Cardiac septum (tissue), 1 donor: ENCODE data around the gene MERTK. TPM values are rescaled to one million over a fixed set of nuclear protein-coding genes. Genes with fewer than 3 reads are reported as not detected.
"Not testable (repeated sequence)": the region's sequence is repeated elsewhere in the genome, so short reads cannot be mapped to it uniquely, and the experiment has no call there.

Source experiments
- DNase-seq: peaks from one replicate; pipeline ENCODE4 v3.0.0-alpha.2; 2020; ENCODE audit warnings: low spot score
- intact Hi-C: fragments of 100-400 bp; cut with DNase I; formaldehyde crosslinking; loops from one replicate; pipeline ENCODE4 v1.14.0; 2022
- total RNA-seq: library from RNA; stranded (reverse); fragmentation: NEBNext Ultra II Directional; extraction: Animal tissue kit (Norgen Biotek cat#: 25700); gene quantifications from one replicate; pipeline ENCODE4 v1.2.1, GENCODE V29; 2021
- donor health status: DM: no; HTN: no; CAD: no.

The MERTK gene
- total RNA-seq, 1 donor from 2014 or later, result 5.8 TPM

DNA sequence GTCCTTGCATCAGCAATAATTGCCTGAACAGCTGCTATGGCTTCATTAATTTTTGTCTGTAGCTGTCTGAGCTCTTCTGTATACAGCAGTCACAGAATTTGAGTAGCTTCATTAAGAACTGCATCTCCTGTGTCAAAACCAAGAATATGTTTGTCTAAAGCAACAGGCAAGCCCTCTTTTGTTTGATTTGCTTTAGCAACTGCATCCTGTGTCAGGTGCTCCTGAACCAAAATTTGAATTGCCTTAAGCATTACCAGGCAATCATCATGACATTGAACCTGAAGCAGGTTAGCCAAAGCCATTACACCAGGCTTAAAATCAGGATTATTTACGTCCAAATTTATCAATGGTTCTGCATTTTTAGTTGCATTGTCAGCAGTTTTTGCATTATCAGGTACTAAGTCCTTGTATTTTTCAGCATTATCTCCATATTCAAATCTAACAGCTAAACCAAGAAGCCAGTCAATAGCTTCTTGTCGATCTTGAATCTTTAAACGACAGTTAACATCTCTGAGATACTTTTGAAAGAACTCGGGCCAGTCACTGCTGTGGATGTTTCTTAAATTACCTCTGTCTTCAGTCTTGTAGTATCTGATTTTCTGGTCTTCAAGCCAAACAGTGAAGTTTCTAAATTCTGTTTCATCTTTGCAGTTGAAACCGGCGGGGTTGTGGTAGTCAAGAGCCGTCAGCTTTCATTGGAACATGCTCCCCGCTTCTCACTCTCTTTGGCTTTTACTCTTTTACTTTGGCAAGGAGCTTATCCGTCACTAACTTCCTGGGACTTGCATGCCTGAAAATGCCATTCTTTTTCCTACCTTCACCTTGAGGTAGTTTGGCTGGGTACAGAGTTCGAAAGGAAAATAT lies 42.2 kb downstream of the MERTK start:
- no peak for DNase-seq
- intact Hi-C loops, result no loop called here

DNA sequence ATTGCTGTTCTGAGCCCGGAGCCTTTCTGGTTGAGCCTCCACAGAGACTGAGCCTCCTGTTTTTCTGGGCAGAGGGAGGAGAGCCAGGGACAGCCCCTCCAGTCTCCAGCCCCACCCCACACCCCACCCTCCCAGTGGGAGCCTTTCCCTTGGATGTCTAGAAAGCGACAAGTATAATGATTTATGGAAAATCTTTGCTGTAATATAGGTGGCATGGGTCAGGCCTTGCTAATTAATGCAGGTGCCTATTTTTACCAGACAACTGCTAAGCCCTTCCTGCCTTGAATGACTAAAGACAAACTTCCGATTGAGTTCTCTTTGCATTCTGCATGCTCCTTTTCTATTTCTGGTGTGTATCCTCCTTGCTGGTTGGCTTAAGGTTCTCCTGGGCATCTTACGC lies 43.1 kb downstream of the MERTK start:
- intact Hi-C loops, result no loop called here
- DNase-seq, result no peak

DNA sequence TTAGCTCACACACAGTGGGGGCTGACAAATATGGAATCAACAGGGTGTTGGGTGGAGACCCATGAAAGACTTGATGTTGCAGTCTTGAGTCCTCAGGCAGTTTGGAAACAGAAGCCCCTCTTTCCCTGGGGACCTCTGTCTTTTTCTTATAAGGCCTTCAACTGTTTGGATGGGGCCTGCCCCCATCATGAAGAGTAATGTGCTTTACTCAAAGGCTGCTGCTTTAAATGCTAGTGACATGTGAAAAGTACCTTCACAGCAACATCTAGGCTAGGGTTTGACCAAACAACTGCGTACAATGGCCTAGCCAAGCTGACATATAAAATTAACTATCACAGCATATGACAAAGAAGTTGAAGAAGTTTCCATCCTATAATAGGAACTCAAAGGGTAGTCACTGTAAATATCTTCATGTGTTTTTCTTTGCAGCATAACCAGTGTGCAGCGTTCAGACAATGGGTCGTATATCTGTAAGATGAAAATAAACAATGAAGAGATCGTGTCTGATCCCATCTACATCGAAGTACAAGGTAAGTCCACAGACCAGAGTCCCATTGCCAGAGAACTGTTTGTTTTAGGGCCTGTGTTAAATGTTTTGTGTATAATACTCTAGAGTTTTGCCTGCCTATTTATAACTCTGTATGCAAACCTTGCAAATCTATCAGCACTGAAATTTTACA lies 46.3 kb downstream of the MERTK start:
- intact Hi-C loops, result loop anchor here (5.0 kb wide), 1 partner anchor 47 kb away; the partner anchor contains the start of gene MERTK
- no peak for DNase-seq

DNA sequence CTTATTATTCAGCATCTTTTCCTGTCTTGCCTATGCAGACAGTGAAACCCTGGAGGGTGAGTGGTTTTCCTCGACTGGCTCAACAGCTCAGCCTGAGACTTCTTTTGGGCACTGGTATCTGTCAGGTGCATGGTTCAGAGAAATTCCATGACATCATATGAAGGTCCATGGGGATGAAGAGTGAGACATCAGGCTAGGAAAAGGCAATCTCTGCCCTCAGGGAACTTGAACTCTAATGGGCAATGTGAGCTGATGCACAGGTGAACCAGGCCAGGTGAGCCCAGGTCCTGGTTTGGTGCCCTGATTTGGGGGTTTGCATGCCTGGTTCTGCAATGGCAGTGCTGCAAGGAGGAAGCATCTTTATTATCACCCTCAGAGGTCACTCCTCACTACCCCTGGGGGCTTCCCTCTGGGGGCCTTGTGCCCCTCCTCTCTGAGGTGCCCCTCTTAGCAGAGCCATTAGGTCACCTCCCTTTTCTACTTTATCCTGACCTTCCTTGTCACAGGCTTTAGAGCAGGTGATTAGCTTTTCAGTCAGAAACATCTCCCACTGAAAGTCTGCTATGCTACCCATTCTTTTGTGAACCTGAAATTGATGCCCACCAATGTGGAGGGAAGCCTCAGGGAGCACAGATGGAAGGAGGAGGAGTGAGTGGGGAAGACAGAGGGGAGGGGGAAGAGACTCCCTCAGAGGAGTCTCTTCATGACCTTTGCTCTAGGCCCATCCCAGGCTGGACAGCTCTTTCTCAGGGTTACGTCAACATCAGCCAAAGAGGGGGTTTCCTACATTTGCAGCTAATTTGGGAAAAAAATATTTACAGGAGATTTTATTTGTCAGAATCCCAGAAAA lies 47.3 kb downstream of the MERTK start:
- no peak for DNase-seq
- intact Hi-C loops, result loop anchor here (5.0 kb wide), 1 partner anchor 48 kb away; the partner anchor contains the start of gene MERTK

DNA sequence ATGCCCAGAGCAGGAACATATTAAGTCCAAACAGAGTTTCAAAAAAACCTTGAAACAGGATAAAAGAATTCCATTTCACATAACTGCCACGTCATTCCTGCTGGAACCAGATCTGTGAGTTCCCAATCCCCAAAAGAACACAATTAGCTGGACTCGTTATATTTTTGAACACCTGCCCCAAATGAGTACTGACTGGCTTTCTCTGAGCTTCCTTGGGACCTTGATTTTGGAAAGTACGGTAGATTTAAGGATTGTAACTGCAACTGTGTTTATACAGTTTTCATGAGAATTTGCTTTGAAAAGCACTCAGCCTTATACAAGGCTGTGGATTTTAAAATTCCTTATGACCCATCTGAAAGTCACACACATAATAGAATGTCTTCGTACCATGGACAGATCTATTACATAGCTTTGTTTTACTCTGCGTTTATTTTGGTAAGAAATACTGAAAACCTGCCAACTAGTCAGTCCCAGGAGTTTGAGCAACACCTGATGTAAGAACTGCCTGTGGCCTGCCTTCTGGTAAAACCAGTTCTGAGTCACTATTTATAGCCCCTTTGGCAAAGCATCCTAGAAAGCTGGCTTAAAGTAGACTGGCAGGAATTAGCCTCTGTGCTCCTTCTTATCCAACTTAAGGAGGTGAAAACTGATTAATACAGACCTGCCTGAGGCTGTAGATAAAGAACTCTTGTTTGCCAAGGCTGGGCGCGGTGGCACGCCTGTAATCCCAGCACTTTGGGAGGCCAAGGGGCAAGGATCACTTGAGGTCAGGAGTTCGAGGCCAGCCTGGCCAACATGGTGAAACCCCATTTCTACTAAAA lies 48.1 kb downstream of the MERTK start:
- intact Hi-C loops, result loop anchor here (5.0 kb wide), 1 partner anchor 49 kb away; the partner anchor contains the start of gene MERTK
- no peak for DNase-seq

DNA sequence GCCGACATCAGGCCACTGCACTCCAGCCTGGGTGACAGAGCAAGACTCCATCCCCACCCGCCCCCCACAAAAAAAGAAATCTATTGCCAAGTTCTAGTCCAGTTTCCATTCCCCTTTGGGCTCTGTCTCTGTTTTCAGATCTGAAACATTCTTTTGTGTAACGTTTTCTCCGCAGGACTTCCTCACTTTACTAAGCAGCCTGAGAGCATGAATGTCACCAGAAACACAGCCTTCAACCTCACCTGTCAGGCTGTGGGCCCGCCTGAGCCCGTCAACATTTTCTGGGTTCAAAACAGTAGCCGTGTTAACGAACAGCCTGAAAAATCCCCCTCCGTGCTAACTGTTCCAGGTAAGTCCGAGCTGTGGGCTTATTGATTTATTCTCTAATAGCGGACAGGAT lies 48.8 kb downstream of the MERTK start:
- intact Hi-C loops, result loop anchor here (5.0 kb wide), 1 partner anchor 50 kb away; the partner anchor contains the start of gene MERTK
- no peak for DNase-seq

DNA sequence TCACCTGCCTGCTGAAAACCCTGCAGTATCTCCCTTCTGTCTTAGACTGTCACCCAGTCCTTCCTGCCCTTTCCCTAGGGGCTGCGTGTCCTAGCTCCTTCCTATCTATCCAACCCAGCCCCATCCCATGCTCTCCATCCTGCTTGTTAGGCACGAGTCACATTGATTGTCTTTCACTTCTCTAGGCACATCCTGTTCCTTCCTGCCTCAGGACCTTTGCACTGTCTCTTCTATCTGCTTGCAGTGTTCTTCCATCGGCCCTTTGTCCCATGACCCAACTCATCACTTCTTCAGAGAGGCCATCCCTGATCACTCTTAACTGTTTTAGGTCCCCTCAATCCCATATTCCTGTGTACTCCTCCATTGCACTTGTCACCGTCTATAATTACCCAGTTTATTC lies 50.4 kb downstream of the MERTK start:
- DNase-seq, result no peak
- intact Hi-C loops, result loop anchor here (5.0 kb wide), 1 partner anchor 52 kb away; the partner anchor contains the start of gene MERTK

DNA sequence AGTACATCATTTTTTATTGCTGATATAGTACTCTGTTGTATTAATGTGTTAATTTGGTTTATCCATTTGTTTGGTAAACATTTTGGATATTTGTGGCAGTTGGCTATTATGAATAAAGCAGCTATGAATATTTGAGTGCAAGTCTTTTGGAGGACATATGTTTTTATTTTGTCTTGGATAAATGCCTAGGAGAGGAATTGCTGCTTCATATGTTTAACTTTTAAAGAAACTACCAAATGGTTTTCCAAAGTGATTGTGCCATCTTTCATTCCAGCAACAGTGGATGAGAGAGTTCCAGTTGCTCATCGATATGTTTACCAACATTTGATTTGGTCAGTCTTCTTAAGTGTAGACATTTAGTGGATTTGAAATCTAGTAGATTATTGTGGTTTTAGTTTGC lies 51.8 kb downstream of the MERTK start:
- no peak for DNase-seq
- intact Hi-C loops, result no loop called here

DNA sequence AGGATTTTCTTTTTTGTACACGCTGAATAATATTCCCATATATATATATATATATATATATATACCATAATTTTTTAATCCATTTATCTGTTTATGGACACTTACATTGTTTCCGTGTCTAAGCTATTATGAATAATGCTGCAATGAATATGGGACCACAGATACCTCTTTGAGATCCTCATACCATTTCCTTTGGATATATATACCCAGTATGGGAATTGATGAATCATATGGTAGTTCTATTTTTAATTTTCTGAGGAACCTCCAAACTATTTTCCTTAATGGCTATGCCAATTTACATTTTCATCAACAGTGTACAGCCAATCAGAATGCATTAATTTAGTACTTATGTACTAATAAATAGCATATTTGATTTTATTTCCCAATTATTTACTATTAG lies 53.1 kb downstream of the MERTK start:
- DNase-seq, result no peak
- intact Hi-C loops, result no loop called here

DNA sequence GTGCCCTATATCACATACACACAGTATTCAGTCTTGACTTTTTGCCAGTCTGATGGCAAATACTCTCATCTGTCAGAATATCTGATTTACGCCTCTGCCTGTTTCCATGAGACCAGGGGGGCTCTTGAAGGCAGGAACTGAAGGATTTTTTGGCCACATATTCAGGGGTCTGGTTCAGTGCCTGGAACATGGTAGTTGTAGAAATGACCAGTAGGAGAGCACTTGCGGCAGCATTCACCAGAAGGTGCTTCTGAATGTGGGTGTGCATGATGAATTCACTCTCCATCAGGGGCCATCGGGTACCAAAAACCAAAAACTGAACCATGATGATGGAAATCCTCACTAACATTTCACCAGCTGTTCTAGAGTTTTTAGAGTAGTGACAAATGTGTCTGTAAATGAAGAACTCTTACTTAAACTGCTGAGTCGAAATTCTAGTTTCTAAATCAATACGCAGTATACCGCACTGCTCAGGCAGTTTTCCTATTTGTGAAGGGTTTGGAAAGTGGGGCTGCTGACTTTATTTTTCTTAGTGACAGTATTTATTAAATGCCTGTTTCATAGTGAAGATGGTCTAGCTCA lies 54.6 kb downstream of the MERTK start:
- DNase-seq, result no peak
- intact Hi-C loops, result no loop called here

DNA sequence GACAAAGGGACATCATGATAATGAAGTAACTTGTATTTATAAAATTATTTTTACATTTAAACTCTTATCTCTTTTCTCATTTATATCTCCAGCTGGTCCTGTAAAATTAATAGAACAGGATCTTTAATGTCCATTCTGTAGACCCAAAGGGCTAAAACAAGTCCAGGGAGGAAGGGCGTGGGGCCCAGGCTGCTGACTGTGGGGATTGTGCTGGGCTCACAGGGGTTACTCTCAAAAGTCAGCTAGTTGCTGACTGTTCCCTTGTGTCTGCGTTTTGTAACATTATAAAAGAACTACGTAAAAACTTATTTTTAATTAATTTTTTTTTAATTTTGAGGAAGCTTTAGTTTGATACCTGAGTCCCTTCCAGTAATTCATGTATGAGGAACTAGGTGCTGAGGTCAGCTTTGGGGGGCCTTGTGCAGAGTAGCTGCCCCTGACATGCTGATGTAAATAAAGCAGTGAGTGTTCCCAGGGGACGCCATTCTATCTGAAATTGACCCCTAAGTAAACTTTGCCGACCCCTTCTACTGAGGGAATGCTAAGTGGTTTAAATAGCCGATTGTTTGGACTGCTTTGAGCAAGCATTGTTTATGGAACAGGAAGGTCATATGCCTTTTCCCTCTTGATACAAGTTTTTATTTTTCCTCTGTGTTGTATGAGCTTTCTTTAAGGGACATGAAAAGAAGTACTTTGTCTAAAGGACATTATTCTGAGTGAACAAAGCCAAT lies 56.4 kb downstream of the MERTK start:
- intact Hi-C loops, result no loop called here
- no peak for DNase-seq

DNA sequence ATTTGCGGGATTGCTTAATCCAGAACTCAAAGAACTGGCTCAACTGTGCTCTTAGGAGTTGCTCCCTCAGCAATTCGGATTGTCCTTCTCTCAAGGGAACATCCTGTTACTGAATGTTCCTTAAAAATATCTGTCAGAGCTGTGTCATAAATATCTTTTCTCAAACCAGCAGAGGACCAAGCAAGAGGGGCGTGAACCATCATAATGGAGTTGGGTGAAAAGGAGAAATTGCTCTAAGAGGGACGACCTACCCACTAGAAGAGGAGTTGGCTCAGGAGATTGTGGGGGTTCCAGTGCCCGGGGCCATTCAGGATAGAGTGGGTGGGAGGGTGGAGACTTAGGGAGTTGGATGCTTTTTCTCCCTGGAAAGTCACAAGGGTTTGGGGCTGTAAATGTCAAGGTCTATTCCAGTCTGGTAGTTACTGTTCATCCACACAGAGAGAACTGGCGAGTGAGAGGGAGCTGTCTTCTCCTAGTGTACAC lies 59.5 kb downstream of the MERTK start:
- intact Hi-C loops, result no loop called here
- no peak for DNase-seq

DNA sequence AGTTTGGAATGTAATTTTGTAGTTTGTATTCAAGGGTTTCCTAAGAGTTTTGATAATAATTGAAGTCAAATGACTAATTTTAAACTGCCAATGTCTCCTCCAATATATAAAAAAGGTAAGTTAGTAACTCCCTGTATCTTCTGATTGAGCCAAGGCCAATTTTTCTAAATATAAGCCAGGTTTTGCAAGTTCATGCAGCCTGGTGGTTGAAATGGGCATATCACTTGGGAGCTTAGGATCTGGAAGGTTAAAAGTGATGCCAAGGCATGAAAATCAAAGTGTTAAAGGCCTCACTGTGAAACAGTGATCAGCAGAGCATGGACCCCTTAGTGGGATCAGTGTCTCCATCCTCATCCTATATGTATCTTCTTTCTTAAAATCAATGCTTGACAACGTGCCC lies 60.5 kb downstream of the MERTK start:
- DNase-seq, result no peak
- intact Hi-C loops, result no loop called here

DNA sequence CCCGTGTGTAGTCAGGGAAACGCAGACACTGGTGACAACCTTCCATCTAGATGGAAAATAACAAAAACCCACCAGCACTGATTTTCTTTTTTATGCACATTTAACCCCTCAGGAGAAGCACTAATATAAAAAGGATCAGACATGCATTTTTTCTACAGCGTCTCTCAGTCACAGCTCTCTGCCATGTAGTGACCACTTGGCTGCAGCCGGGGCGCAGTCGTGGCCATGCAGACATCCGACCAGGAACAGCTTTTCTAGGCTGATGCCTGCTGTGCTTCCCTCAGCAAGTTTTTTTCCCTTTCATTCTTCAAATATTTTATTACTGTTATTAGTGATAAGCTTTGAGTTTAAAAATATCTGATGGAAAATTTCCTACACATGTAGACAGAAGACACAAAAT lies 63.3 kb downstream of the MERTK start:
- intact Hi-C loops, result no loop called here
- DNase-seq, result no peak

DNA sequence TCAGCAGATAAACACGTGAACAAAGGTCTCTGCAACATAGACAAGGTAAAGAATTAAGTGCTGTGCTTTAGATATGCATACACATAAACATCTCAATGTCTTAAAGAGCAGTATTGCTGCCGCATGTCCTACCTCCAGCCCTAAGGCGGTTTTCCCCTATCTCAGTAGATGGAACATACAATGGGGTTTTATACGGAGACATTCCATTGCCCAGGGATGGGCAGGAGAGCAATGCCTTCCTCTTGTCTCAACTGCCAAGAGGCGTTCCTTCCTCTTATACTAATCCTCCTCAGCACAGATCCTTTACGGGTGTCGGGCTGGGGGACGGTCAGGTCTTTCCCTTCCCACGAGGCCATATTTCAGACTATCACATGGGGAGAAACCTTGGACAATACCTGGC lies 64.7 kb downstream of the MERTK start:
- DNase-seq, intact Hi-C loops: not testable (repeated sequence)

DNA sequence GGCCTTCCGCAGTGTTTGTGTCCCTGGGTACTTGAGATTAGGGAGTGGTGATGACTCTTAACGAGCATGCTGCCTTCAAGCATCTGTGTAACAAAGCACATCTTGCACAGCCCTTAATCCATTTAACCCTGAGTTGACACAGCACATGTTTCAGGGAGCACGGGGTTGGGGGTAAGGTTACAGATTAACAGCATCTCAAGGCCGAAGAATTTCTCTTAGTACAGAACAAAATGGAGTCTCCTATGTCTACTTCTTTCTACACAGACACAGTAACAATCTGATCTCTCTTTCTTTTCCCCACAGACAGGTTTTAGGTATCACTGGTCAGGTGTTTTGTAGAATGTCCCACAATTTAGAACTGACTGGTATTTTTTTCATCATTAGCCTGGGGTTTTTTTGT lies 65.1 kb downstream of the MERTK start:
- intact Hi-C loops, DNase-seq: not testable (repeated sequence)

DNA sequence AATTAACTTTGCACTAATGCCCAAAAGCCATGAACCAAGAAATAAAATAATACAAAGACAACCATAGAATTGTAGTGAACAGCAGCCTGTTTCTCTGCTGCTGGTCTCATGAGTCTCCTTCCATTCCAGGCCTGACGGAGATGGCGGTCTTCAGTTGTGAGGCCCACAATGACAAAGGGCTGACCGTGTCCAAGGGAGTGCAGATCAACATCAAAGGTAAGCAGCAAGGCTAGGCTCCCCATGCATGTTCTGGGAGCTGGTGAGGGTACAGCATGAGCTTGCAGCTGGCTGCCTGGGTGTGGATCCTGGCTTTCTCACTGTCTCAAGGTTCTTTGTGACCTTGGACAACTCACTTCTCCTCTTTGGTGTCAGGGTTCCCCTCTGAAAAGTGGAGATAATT lies 66.7 kb downstream of the MERTK start:
- no peak for DNase-seq
- intact Hi-C loops, result no loop called here

DNA sequence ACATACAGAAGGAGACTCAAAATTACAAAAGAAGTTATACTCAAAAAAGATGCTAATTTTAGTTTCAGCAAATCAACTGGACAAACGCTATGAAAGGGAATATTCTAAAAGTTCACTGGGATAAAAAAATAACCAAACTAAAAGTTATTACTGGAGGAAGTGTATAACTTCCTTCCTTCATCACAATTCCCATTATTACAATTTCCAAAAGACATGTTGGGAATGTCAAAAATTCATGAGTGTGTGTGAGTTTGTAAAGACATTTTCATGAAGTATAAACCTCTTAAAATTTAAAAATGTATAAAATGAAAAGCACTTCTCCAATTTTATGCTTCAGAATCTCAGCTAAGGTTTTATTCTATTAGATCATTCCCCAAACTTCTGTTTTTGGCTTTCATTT lies 67.8 kb downstream of the MERTK start:
- DNase-seq, result no peak
- intact Hi-C loops, result no loop called here
